ENCODE data around the gene TTLL7. TPM values are rescaled to one million over a fixed set of nuclear protein-coding genes. Genes with fewer than 3 reads are reported as not detected.

TTLL7 gene
- total and polyA plus RNA-seq, 5 donors: 7.4 to 27.9 (median 23.8) TPM

GRCh38 chr1:84013708-84014107 is 14.8 kb upstream of the TTLL7 start:
- Histone ChIP-seq H3K4me3 (ENCODE audit: low read length) (no peak overlapping the region), H3K27me3 (ENCODE audit: control insufficient read depth, insufficient read depth) (no peaks in the 10 kb centered on the region), H3K4me1 (ENCODE audit: control insufficient read depth, insufficient read depth, low read length) (no peaks in the 10 kb centered on the region), H3K9me3 (ENCODE audit: control insufficient read depth, low read length) (no peaks in the 10 kb centered on the region), H3K27ac (ENCODE audit: low read length) (no peak overlapping the region)
- ATAC-seq (no peak), DNase-seq (no peak)
- WGBS: 96% methylated on average over 3 of the region's 3 CpGs
- intact Hi-C loops (cut with DNase I): no loop called here

- DNase-seq: no peak
- Histone ChIP-seq H3K9me3 (ENCODE audit: control insufficient read depth, low read length) (no peaks in the 10 kb centered on the region), H3K27me3 (ENCODE audit: control insufficient read depth, insufficient read depth) (no peaks in the 10 kb centered on the region), H3K27ac (ENCODE audit: low read length) (no peak overlapping the region), H3K4me3 (ENCODE audit: low read length) (no peak overlapping the region), H3K4me1 (ENCODE audit: control insufficient read depth, insufficient read depth, low read length) (no peaks in the 10 kb centered on the region)
- ATAC-seq: no peak
- intact Hi-C loops (cut with DNase I): no loop called here
- WGBS: 94% methylated on average over 3 of the region's 3 CpGs
Measured at GRCh38 chr1:84012018-84012417, 13.1 kb upstream of the TTLL7 start.

GRCh38 chr1:84010136-84010535 is 11.2 kb upstream of the TTLL7 start:
- ATAC-seq (no peak), DNase-seq (no peak)
- WGBS: 70% methylated on average over 1 of the region's 1 CpG
- Histone ChIP-seq H3K27ac (ENCODE audit: low read length) (no peak overlapping the region), H3K4me1 (ENCODE audit: control insufficient read depth, insufficient read depth, low read length) (no peaks in the 10 kb centered on the region), H3K4me3 (ENCODE audit: low read length) (no peak overlapping the region), H3K9me3 (ENCODE audit: control insufficient read depth, low read length) (no peaks in the 10 kb centered on the region), H3K27me3 (ENCODE audit: control insufficient read depth, insufficient read depth) (no peaks in the 10 kb centered on the region)
- intact Hi-C loops (cut with DNase I): no loop called here

- Histone ChIP-seq H3K27me3 (ENCODE audit: control insufficient read depth, insufficient read depth) (no peaks in the 10 kb centered on the region), H3K4me1 (ENCODE audit: control insufficient read depth, insufficient read depth, low read length) (no peaks in the 10 kb centered on the region), H3K4me3 (ENCODE audit: low read length) (no peak overlapping the region), H3K27ac (ENCODE audit: low read length) (no peak overlapping the region), H3K9me3 (ENCODE audit: control insufficient read depth, low read length) (no peaks in the 10 kb centered on the region)
- no peak for ATAC-seq
- DNase-seq: no peak
- 89% methylated on average over 5 of the region's 5 CpGs for WGBS
- intact Hi-C loops (cut with DNase I): no loop called here
Measured at GRCh38 chr1:84008631-84009030, 9.7 kb upstream of the TTLL7 start.

- DNase-seq (no peak), ATAC-seq (no peak)
- H3K4me3 ChIP-seq (ENCODE audit: low read length): no peak overlapping the region
- WGBS: 80% methylated on average over 6 of the region's 6 CpGs
- no peaks in the 10 kb centered on the region for H3K27me3 ChIP-seq (ENCODE audit: control insufficient read depth, insufficient read depth)
- no peak overlapping the region for H3K27ac ChIP-seq (ENCODE audit: low read length)
- intact Hi-C loops (cut with DNase I): no loop called here
- no peaks in the 10 kb centered on the region for H3K4me1 ChIP-seq (ENCODE audit: control insufficient read depth, insufficient read depth, low read length)
- H3K9me3 ChIP-seq (ENCODE audit: control insufficient read depth, low read length): no peaks in the 10 kb centered on the region
Measured at GRCh38 chr1:84006591-84006990, 7.7 kb upstream of the TTLL7 start.

GRCh38 chr1:84001501-84001900 is 2.6 kb upstream of the TTLL7 start:
- intact Hi-C loops (cut with DNase I): no loop called here
- no peaks in the 10 kb centered on the region for H3K9me3 ChIP-seq (ENCODE audit: control insufficient read depth, low read length)
- H3K4me3 ChIP-seq (ENCODE audit: low read length): no peak overlapping the region
- no peak for ATAC-seq
- H3K27ac ChIP-seq (ENCODE audit: low read length): no peak overlapping the region
- DNase-seq: no peak
- H3K4me1 ChIP-seq (ENCODE audit: control insufficient read depth, insufficient read depth, low read length): no peaks in the 10 kb centered on the region
- 73% methylated on average over 2 of the region's 2 CpGs for WGBS
- H3K27me3 ChIP-seq (ENCODE audit: control insufficient read depth, insufficient read depth): no peaks in the 10 kb centered on the region

GRCh38 chr1:84000954-84001495 is 2.1 kb upstream of the TTLL7 start:
- H3K4me1 ChIP-seq (ENCODE audit: control insufficient read depth, insufficient read depth, low read length): no peaks in the 10 kb centered on the region
- intact Hi-C loops (cut with DNase I): no loop called here
- 71% methylated on average over 4 of the region's 4 CpGs for WGBS

GRCh38 chr1:84000196-84000885 is 1.4 kb upstream of the TTLL7 start:
- ATAC-seq: no peak
- Histone ChIP-seq H3K27ac (ENCODE audit: low read length) (no peak overlapping the region), H3K9me3 (ENCODE audit: control insufficient read depth, low read length) (no peaks in the 10 kb centered on the region), H3K4me3 (ENCODE audit: low read length) (no peak overlapping the region), H3K4me1 (ENCODE audit: control insufficient read depth, insufficient read depth, low read length) (no peaks in the 10 kb centered on the region), H3K27me3 (ENCODE audit: control insufficient read depth, insufficient read depth) (no peaks in the 10 kb centered on the region)
- no peak for DNase-seq
- WGBS: 81% methylated on average over 8 of the region's 8 CpGs
- intact Hi-C loops (cut with DNase I): no loop called here

More at GRCh38 chr1:84000954-84001495, 2.1 kb upstream of the TTLL7 start:
- H3K27ac ChIP-seq (ENCODE audit: low read length): no peak overlapping the region
- ATAC-seq (no peak), DNase-seq (peak in 1 of 3 donors; percentile 29)
- no peaks in the 10 kb centered on the region for H3K27me3 ChIP-seq (ENCODE audit: control insufficient read depth, insufficient read depth)
- H3K4me3 ChIP-seq (ENCODE audit: low read length): no peak overlapping the region
- no peaks in the 10 kb centered on the region for H3K9me3 ChIP-seq (ENCODE audit: control insufficient read depth, low read length)

- intact Hi-C loops (cut with DNase I): no loop called here
- 2% methylated on average over 26 of the region's 26 CpGs for WGBS
Measured at GRCh38 chr1:83999316-83999819, 436 bp upstream of the TTLL7 start.

GRCh38 chr1:83998205-83998497 is 781 bp downstream of the TTLL7 start:
- Histone ChIP-seq H3K9me3 (ENCODE audit: control insufficient read depth, low read length) (no peaks in the 10 kb centered on the region), H3K27ac (ENCODE audit: low read length) (no peak overlapping the region), H3K27me3 (ENCODE audit: control insufficient read depth, insufficient read depth) (no peaks in the 10 kb centered on the region), H3K4me1 (ENCODE audit: control insufficient read depth, insufficient read depth, low read length) (no peaks in the 10 kb centered on the region), H3K4me3 (ENCODE audit: low read length) (peak overlapping the region; percentile 79)
- 28% methylated on average over 4 of the region's 4 CpGs for WGBS
- intact Hi-C loops (cut with DNase I): no loop called here
- ATAC-seq (no peak), DNase-seq (no peak)

More at GRCh38 chr1:83999316-83999819, 436 bp upstream of the TTLL7 start:
- Histone ChIP-seq H3K4me3 (ENCODE audit: low read length) (peak overlapping the region; percentile 79), H3K27ac (ENCODE audit: low read length) (peak overlapping the region; percentile 31), H3K9me3 (ENCODE audit: control insufficient read depth, low read length) (no peaks in the 10 kb centered on the region), H3K4me1 (ENCODE audit: control insufficient read depth, insufficient read depth, low read length) (no peaks in the 10 kb centered on the region), H3K27me3 (ENCODE audit: control insufficient read depth, insufficient read depth) (no peaks in the 10 kb centered on the region)
- peak; percentile 84 to 94 (median 90) for DNase-seq
- ATAC-seq: peak; percentile 97 to 98

GRCh38 chr1:83997631-83998030 is 1.3 kb downstream of the TTLL7 start:
- Histone ChIP-seq H3K4me1 (ENCODE audit: control insufficient read depth, insufficient read depth, low read length) (no peaks in the 10 kb centered on the region), H3K9me3 (ENCODE audit: control insufficient read depth, low read length) (no peaks in the 10 kb centered on the region), H3K4me3 (ENCODE audit: low read length) (peak overlapping the region; percentile 79), H3K27ac (ENCODE audit: low read length) (no peak overlapping the region), H3K27me3 (ENCODE audit: control insufficient read depth, insufficient read depth) (no peaks in the 10 kb centered on the region)
- ATAC-seq: no peak
- intact Hi-C loops (cut with DNase I): no loop called here
- no peak for DNase-seq
- 58% methylated on average over 3 of the region's 3 CpGs for WGBS
